HG02642 (cell line): Measurements from ENCODE around the gene MARCHF2.

Experiments
- ATAC-seq: cut with Tn5 transposase; IDR thresholded peaks from one replicate; pipeline ENCODE4 v1.9.1; 2021; ENCODE audit warnings: mild to moderate bottlenecking; ENCODE audit not compliant: unreplicated experiment, poor library complexity

Gene MARCHF2

GRCh38 chr19:8386990-8387389 lies 26.1 kb upstream of the MARCHF2 start:
- no peak for ATAC-seq

DNA sequence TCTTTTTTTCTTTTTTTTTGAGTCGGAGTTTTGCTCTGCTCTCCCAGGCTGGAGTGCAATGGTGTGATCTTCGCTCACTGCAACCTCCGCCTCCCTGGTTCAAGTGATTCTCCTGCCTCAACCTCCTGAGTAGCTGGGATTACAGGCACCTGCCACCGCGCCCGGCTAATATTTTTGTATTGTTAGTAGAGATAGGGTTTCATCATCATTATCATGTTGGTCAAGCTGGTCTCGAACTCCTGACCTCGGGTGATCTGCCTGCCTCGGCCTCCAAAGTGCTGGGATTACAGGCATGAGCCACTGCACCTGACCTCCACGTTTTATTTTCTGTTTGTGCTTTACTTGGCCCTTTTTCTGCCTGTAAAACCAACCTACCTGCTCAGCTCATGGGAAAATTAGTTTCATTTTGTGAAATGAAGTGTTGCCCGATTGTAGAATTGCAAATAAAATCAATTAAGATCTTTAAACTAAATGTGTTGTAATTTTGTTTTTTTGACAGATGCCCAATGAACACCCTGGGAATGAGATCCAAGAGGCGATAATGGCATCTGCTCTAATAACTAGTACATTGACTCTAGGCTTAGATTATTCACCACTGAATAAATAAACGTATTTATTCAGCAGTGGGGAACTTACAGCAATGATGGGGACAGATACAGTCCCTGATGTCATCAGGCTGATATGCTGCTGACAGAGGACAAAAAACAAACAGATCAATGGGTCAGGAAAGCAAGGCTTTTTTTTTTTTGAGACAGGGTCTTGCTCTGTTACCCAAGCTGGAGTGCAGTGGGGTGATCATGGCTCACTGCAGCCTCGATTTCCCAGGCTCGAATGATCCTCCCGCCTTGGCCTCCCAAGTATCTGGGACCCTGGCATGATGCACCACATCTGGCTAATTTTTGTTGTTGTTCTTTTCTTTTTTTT lies 25.2 kb upstream of the MARCHF2 start:
- no peak for ATAC-seq

DNA sequence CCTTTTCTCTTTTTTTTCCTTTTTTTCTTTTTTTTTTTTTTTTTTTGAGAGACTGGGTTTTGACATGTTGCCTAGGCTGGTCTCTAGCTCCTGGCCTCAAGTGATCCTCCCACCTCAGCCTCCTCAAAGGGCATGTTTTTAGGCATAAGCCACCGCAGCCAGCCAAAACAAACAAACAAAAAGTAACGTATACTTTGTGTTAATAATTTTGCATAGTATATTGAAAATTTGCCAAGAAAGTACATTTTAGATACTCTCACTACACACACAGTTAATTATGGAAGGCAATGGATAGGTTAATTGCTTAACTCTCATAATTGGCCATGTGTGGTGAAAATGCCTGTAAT lies 24.5 kb upstream of the MARCHF2 start:
- ATAC-seq = no peak

DNA sequence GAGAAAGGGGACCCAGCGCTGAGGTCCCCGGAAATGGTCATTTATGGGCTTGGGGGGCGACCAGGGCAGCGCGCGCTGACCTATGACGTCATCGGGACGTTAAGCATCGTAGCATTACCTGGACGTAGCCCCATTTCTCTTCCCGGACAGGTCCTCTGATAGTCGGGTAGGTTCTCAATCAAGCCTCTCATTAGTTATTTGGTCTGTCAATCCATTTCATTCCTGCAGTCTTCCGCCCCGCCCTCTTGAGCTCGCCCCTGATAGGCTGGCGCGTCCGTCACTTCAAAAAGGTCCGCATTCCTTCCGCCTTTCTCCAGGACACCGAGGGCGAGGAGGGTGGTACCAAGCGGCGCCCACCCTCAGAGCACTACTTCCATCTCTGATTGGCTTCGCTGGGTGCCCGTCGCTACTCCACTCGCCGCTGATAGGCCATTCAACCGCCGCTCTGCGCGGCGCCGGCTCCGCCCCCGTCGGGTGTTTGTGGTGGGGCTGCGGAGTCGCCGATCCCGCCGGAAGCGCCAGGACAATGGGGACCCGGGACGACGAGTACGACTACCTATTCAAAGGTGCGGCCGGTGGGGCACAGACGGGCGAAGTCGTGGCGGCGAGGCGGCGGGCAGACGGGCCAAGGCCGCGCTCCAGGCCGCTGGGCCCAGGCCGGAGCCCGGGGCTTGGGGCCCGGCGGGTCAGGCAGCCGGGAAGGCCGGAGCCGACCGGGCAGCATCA lies 23.1 kb upstream of the MARCHF2 start, which contains the start of gene RAB11B:
Gene RAB11B, plus strand, starts transcription at position 470 of the 726 bp plus-strand sequence. Its CDS starts 57 bp downstream, at position 527.
- ATAC-seq = peak; percentile 92

GRCh38 chr19:8390617-8390981 lies 22.5 kb upstream of the MARCHF2 start:
- peak; percentile 55 for ATAC-seq

GRCh38 chr19:8391198-8392016 lies 21.7 kb upstream of the MARCHF2 start:
- ATAC-seq = no peak

GRCh38 chr19:8392017-8392591 lies 21.0 kb upstream of the MARCHF2 start:
- no peak for ATAC-seq

DNA sequence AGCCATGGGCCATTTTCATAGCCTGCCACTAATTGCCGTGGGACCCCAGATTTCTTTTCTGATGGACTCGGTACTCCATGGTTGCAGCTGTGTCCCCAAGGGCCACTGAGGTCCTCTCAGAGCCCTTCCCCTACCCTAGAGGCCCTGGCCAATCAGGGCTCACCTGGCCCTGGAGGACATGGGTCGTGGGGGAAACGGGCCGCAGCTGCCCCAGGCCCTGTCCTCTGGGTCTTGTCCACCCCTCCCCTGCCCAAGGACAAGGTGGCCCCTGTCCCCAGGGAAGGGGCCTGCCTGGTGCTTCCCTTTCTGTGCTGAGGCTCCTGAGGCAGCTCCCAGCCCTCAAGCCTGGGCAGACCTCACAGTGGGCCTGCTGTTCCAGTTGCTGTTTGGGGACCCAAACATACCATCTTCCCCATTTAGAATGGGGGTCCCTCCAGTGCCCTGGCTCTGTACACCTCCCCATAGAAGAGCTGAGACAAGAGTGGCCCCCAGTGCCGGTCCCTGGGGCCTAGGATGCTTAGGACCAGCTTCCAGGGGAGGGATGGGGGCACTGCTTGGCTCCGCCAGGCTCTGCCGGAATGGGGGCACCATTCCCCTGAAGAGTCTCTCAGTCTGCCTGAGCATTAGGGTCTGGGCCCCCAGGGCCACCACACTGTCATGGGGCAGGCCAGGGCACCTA lies 19.8 kb upstream of the MARCHF2 start:
- no peak for ATAC-seq

DNA sequence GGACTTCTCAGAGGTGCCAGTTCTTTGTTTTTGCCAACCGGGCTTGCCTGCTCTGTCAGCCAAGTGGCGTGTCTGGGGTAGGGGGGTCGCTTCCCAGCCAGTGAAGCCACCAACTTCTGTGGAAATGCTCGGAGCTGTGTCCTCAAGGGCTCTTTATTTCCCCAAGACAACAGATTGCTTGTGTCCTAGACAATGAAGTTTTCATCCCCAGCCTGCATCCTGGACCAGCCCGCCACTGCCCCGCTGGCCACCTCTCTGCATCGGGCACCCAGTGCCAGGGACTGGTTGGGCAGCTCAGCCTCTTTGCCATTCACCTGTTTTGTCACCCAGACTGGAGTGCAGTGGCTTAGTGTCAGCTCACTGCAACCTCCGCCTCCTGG lies 19.2 kb upstream of the MARCHF2 start:
- no peak for ATAC-seq

- ATAC-seq = no peak
Measured at GRCh38 chr19:8395621-8396082, 17.5 kb upstream of the MARCHF2 start.

GRCh38 chr19:8396185-8396562 lies 16.9 kb upstream of the MARCHF2 start:
- ATAC-seq = no peak

DNA sequence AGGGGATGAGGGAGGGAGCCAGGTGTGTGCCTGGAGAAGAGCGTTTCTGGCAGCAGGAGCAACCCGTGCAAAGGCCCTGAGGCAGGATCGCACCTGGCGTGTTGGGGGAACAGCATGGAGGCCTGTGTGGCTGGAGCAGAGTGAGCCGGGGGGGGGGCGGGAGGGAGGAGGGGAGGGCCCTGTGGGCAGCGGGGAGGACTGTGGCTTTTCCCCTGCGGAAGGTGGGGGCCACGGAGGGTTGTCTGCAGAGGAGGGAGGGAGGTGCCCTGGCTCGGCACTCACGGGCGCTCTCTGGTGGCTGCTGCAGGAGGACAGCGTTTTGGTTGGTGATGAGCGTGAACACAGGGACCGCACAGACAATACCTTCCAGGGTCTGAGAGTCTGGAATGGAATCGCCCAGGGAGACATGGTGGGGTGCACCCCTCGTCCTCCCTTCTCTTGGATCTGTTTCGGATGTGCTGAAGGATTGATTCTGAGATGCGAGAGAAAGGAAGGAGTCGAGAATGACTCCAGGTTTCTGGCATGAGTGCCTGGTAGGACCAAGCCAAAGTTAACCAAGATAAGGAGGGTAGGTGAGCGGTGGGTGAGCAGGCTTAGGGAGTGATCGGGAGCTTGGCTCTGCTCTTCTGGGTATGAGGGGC lies 16.4 kb upstream of the MARCHF2 start:
- no peak for ATAC-seq

DNA sequence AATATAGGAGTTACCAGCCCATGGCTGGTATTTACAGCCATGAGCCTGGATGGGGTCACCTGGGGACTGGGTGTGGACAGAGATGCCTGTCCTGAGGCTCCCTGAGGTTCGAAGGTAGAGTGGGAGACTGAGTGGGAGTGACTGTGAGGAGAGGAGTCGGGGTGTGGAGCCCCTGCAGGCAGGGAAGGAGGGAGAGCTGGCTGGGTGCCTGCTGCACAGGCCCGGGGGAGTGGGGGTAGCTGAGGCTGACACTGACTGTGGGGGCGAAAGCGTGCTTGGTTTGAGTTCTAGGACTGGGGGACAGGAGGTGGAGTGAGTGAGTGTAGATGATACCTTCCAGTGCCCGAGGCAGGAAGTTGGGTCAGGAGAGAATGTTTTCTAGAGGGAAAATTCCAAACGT lies 15.8 kb upstream of the MARCHF2 start:
- no peak for ATAC-seq

DNA sequence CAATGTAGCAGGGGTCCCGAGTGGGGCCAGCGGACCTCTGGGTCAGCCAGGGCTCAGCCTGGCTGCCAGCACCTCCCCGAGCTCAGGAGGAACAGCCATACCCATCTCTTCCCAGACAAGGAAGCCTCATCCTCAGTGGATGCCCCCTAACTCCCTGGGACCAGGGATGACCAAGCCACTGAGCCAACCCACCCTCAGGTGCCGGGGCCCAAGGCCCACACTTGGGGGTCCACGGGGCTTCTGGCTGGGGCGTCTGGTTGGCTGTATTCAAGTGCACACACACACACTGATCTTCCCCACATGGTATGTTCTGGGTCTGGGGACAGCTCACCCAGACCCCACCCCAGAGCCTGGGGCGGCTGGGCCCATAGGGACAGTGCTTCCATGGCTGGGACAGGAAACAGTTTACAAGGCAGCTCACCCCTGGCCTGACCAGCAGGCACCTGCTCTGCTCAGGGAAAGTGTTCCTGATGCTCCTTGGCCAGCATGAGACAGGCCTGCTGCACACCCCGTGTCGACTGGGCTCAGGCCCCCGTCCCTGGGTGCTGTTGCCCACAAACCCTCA lies 15.3 kb upstream of the MARCHF2 start:
- ATAC-seq = no peak

DNA sequence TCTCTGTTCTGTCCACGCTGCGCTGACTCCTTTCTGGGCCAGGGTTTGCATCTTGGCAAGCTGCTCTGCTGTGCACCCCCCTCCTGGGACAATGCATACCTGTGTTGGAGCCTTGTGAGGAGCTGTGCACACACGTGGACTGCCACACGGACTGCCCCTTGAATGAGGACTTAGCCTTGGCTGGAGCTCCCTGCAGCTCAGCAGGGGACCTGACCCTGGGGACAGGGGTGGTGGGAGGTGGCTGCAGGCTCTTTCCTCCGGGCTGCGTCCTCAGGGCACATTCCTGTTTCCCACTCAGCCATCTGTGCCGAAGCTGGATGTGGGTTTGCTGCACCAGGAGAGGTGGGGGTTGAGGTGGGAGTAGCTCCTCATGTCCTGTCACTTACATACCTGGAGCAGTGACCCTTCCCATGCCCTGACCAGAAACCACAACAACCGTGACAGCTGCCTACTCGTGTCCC lies 14.8 kb upstream of the MARCHF2 start:
- ATAC-seq = no peak

GRCh38 chr19:8399681-8400188 lies 13.4 kb upstream of the MARCHF2 start:
- no peak for ATAC-seq

DNA sequence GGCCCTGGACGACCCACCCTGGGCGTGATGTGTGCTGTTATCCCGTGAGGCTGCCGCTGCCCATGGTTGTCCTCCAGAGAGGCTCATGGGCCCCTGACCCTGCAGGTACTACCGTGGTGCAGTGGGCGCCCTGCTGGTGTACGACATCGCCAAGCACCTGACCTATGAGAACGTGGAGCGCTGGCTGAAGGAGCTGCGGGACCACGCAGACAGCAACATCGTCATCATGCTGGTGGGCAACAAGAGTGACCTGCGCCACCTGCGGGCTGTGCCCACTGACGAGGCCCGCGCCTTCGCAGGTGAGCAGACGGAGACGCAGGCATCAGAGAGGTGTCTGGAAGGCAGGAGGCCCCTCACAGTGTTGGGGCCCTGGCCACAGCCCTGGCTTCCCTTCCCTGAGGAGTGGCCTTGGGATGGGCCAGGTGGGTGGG lies 11.1 kb upstream of the MARCHF2 start:
- no peak for ATAC-seq

- no peak for ATAC-seq
Measured at GRCh38 chr19:8403098-8403819, 9.8 kb upstream of the MARCHF2 start.
